ACHN (cell line): ENCODE results near the gene CKS1B.

Source experiments
- DNase-seq: peaks from one replicate; pipeline ENCODE4 v3.0.0-alpha.2; 2015
- in situ Hi-C: cut with HindIII; loops from 2 replicates; pipeline ENCODE4 v1.10.0; 2017; ENCODE audit warnings: low sequenced_read_pairs, low pct_ligation_motif_present, low pct_unique_long_range_greater_than_20kb

Gene CKS1B

DNA sequence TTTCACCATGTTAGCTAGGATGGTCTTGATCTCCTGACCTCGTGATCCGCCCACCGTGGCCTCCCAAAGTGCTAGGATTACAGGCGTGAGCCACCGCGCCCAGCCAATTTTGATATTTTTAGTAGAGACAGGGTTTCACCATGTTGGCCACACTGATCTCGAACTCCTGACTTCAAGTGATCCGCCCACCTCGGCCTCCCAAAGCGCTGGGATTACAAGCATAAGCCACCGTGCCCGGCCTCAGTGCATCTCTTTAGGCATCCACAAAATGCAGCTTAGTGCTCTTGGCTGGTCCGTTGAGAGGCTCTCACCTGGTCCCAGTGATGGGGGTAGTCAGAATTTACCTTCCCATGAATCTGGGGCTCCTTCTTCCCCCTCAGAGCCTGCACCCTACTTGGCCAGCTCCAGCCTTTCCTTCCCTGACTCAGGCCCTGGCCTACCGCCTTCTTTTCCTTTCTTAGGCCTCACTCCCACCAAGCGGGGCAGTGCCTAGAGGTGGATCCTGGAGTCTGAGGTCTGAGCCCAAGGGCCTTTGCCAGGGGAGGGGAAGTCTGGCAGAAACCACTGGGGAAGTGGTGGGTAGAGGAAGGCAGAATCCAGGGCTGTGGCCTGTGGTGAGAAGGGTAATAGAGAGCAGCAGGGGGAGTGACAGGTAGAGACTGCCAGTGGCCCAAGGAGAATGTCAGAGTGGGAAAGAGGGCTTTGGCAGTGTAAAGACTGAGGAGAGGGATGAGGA, 22.7 kb downstream of the CKS1B start:
- in situ Hi-C loops, result no loop called here
- DNase-seq, result no peak

DNA sequence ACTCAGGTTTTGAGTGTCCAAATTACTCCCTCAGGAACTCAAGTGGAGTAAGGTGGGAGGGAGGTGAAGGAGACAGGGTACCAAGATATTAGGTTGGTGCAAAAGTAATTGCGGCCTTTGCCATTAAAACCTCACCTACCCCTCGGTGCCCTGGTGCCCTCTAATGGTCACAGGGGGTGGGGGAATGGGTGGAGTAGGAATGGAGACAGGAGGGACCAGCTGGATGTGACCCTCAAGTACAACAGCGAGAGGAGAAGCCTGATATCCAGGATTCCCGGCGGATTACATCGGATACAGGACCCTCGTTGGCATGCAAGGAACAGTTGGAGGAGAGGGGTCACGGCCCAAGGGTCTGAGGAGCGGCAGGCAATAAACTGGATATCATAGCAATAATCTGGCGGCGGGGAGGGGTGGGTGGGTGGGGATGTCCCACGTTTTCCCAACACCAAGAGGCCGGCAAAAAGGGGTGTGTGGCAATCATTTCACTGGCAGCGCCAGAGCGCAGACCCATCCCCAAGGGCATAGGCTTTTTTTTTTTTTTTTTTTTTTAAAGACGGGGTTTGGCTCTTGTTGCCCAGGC, 23.8 kb downstream of the CKS1B start:
- in situ Hi-C loops, result no loop called here
- no peak for DNase-seq

DNA sequence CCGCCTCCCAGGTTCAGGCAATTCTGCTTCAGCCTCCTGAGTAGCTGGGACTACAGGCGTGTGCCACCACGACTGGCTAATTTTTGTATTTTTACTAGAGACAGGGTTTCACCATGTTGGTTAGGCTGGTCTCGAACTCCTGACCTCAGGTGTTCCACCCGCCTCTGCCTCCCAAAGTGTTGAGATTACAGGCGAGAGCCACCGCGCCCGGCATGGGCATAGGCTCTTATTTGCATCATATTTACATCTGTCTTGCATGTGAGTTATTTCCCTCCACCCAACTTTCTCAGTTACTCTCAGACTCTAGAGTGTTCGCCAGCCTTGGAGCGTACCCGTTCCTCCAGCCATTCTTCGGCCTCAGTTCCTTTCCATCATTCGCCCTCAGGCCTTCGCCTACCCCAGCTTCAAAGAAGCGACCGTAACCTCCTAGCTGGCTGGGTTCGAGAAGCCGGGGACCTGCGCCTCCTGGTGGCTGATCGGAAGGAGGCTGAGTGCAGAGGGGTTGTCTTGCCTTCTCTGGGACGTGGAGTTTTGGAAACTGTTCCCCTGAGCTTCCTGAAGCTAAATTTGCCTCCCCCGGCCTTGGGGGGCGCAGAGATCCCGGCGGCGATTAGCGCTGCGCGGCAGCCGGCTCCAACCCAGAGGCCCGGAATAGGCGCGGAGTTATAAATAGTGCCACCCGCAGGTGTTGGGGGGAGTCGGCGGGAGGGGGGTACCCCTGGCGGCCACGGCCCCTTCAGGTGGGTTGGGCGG, 24.5 kb downstream of the CKS1B start:
- in situ Hi-C loops, result no loop called here
- DNase-seq, result peak; percentile 76

DNA sequence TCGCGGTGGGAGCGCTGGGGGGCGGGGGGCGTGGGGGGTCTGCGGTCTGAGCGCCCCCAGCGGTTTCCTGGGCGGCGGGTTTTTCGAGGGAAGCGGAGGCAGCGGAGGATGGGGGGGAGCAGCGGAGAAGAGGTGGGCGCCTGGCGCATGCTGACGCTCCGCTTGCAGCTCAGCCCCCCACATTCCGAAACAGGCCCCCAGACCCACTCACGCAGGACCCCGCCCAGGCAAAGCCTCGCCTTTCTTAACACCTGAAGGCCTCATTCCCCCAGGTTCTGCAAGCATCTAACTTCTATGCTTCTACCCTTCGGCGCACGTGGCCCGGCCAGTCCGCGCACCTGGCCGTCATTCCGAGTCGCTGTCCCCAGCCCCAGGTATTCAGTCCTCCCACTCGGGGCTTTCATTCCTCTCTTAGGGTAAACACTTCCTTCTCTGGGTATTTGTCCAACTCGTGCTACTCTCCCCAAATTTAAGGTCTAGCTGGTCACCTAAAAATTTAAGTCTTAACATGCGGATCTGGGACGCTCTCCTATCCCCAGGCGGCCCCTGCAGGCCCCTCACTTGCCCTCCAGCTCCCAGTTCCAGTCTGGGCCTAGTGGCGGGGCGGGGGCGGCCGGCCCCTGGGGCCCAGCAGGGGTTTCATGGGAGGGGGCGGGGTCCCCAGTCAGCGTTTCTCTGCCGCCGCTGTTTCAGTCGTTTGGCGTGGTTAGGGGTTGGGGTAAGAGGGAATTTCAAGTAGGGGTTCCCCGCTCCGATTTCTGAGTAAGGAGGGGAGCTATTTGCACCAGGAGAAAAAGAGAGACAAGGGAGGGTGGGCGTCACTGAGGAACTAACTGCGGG, 25.3 kb downstream of the CKS1B start:
- in situ Hi-C loops, result no loop called here
- no peak for DNase-seq

DNA sequence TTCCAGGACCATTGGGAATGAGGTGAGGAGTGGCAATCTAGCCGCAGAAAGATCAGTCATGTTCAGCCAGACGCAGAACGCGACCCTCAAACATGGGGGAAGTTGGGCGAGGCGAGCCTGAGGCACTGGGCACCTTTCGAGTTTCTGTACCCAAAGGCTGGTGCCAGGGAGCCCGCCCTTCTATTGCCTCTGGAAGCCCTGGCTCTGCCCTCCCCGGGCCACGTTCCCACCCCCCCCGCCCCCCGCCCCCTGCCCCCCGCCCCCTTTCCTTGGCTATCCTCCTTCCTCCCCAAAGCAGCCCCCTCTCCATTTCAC, 25.9 kb downstream of the CKS1B start:
- no peak for DNase-seq
- in situ Hi-C loops, result no loop called here

DNA sequence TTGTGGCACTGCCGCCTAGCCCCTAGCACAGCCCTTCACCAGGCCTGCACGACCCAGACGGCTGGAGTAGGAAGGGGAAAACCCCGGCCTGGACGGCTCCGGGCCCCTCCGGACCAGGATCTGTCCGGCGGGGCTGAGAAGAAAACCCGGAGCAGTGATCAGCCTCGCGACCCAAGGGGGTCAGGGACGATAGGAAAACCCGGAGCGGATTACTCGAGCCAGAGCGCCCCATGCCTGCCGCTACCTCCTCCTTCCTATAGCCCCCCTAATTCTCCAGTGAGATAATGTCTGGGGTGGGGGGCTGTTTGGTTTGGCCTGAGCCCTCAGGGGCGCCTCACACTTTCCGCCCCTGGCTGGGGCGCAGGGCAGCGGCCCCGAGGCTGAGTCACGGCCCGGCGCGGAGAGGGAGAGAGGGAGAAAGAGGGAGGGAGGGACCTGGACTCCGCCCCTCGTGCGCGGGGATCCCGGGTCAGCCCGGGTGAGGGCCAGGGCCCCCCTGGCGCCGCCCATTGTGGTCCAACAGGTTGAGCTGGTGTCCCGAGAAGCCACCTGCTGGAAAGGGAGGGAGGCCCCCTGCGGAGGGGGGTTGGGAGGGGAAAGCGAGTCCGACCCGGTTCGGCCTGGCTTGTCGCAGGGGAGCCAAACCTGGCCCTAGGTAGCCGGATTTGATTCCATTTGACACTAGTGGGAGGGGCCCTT, 26.4 kb downstream of the CKS1B start:
- peak; percentile 94 for DNase-seq
- in situ Hi-C loops, result no loop called here

DNA sequence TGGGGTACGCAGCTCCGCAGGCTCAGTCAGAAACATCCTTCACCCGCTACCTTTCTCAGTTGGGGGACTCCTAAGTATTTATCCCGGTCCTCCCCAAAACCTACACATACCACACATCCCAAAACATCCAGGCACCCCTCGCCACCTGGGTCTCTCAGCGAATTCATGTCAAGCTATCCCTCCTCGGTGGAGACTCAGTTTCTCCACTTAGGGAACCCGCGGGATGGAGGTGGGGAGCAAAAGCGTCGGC, 26.9 kb downstream of the CKS1B start:
- no peak for DNase-seq
- in situ Hi-C loops, result no loop called here

DNA sequence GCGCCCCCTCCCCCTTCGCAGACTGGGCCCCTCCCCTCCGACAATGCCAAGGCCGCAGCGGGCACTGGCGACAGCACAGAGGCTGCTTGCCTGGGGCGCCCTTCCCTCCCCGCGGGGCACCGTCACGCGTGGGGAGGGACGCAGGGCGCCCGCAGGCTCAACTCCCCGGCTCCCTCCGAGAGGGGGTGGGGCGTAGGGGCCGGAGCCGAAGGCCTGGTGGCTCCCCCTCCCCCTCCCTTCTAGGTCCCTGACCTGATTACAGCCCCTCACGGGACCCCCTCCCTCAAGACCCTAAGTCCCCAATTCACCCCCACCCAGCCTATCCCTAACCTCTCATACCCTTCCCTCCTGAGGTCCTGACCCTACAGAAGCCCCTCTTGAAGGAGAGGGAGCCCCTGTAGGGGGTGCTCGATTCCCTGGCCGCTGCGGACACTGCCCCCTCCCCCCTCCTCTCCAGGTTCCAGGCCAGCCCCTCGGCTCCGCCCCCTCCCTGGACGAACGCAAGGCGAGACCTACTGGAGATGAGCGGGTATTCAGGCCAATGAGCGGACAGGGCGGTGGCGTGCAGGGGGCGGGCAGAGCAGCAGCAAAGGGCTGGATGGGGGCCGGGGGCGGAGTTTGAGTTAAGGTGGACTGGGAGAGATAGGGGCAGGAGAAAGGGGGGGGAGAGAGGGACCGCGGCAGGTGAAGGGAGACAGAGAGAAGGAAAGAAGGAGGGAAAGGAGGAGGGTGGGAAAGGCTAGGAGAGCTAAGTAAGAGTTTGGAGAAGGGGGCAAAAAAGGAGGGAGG, 27.4 kb downstream of the CKS1B start:
- in situ Hi-C loops, result no loop called here
- DNase-seq, result peak; percentile 99

DNA sequence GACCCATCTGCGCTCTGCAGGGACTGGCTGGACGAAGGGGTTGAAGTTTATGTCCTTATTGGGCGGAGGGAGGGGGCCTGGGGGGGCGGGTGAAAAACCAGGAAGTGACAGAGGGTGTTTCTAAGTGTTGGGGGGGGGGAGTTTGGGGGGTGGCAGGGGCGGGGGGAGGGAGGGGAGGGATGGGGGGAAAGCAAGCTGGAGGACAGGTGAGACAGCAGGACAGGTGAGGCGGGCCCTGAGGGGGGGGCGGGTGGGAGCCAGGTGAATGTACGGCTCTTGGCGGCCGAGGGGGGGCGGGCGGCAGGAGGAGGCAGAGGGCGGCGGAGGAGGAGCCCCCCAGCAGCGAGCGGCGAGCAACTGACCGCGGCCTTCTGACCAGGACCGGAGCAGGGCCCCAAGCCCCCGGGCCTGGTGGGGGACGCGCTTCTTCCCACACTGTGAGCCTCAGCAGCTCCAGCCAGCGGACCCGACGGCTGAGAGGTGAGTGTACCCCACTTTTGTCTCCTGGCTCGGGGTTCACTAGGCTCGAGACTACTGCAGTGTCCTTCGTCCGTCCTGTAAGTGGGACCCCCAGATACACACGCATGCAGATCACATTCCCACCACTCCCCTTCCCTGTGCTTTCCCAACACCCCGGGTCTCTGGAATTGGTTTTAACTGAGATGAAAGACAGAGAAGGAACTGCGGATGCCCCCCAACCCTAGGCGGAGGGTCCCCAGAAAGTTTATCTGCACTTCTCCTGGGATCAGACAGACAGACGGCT, 28.2 kb downstream of the CKS1B start, which contains the start of gene ZBTB7B:
ZBTB7B (plus strand) TSS at position 339 of the 763 bp plus-strand sequence. CDS start 11,859 bp downstream, outside the sequence.
- in situ Hi-C loops, result no loop called here
- DNase-seq, result peak; percentile 40

DNA sequence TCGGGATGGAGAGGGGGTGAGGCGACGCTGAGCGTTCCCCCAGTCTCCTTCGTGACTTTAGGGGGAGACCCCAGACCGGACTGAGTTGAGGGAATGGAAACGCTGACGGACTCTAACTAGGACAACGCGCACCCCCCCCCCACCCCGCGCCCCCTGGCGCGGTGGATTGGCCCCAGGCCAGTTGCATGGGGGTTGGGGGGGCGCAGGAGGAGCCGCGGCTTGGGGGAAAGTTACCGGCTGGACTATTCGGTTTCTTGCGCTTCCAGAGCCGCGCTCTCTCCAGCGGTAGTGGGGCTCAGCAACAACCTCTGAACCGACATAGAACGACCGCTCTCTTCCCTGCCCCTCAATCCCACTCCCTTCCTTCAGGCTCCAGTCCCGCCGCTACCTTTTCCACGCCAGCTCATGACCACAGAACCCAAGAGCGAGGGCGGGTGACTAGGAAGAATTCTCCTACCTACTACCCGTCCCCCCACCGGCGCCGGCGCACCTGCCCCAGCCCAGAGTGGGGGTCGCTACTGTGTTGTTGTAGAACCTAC, 28.8 kb downstream of the CKS1B start:
- DNase-seq, result peak; percentile 37
- in situ Hi-C loops, result no loop called here

DNA sequence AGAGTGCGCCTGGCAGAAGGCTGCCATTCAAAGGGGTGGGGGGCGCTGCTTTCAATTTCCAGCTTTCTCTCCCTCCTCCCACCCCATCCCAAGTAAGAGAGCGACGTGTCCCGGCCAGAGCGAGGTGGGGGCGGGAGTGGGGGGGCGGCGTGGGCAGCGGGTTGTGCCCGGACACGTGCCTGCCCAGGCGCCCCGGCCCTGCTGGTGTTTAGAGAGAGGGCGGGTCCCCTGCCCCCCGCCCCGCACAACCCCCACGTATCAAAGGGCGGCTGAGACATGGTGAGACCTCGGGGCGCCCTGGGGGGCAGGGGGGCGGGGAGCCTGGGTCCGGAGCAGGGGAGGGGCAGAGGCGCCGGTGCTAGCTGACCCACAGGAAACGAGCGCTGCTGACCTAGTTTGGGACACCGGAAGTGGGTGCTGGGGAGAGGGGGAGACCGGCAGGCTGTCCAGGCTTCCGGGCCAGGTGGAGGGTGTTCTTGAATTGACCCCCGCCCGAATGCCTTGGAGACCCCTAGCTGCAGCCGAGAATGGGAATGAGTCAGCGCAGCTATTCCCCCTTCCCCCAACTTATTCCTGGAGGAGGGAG, 29.4 kb downstream of the CKS1B start:
- in situ Hi-C loops, result no loop called here
- DNase-seq, result peak; percentile 81

DNA sequence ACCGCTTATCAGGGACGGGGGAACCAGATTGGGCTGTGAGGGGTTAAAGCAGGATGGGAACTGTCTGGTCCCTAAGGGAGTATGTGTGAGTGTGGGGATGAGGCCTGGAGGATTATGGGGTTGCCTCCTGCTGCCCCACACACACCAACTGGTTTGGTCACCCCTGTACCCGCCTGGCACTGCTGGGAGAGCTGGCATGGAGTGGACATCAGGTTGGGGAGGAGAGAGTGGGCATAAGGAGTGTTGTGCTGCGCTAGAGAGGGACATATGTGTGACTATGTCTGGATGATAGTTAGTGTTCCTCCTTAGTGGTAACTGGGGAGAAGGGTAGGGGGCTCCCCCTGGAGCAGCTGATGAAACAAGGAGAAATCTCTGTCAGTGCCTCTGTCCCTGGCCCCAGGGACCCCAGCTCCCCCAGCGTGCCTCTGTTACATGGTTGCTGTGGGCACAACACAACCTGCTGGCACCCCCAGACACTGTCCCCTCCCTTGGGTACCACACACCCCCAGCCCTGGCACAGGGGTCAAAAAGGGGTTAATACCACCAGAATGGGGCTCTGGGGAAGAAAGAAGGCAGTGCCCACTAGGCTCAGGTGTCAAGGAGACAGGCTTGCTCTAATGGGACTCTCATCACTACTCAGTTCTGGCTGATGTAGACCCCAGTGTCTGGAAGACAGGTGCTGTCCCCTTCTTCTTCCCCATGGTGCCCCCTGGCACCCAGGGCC, 30.0 kb downstream of the CKS1B start:
- in situ Hi-C loops, result no loop called here
- DNase-seq, result no peak

DNA sequence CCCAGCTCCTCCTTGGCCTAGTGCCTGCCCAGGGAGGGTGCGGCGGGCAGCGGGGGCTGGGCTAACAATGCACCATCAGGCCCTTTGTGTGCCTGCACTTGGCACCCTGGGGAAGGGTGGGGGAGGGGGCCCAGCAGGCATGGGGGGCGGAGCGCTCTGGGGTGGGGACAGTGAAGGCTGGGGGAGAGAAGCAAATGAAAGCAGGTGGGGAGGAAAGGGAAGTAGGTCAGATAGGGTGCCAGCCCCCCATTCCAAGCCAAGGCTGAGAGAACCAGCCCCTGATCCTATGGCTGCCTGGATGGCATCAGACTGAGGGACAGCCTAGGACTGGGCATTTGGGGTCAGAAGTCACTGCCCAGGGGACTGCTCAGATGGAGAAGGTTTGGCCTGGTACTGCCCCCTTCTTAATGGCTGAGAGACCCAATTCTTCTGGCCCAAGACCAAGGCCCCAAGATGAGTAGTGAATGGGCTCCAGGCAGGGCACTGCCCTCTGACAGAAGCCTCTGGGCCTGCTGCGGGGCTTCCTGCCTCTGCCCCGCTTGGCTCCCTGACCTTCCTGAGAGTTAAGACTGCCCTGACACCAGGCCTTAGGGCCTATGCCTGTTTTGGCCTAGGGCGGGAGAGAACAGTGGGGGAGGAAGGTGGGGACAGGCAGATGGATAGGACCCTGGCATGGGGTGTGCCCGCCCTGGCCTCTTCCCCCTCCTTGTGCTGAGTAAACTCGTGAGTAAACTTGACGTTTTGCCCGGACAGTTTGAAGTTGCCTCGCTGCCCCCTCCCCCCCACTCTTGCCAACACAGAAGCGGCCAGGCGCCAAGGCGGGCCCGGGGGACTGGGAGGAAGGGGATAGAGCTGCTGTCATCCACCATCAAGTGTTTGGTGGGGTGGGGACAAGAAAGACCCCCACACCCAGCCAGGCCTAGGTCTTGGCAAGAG, 30.9 kb downstream of the CKS1B start:
- no peak for DNase-seq
- in situ Hi-C loops, result no loop called here

DNA sequence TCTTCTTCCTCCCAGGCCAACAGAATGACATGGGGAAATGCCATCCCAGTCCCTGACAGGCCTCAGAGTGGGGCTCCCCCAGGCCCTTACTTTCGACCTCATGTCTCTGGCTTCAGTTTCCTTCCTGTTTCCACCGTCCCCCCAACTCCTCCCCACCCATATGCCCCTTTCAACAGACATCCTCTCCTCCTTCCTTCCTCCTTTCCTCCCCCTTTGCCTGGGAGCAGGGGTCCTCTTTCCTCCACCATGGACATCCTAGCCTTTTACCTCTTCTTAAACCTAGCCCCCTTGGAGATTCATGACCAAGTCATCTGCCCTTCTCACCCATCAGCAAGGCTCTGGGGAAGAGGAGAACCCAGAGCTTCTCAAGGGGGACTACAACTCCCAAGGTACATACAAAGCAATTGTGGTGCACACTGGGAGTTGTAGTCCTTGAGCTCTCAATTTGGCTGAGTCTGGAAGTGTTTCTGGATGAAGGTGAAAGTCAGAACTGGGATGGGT, 32.2 kb downstream of the CKS1B start:
- DNase-seq, result no peak
- in situ Hi-C loops, result no loop called here

DNA sequence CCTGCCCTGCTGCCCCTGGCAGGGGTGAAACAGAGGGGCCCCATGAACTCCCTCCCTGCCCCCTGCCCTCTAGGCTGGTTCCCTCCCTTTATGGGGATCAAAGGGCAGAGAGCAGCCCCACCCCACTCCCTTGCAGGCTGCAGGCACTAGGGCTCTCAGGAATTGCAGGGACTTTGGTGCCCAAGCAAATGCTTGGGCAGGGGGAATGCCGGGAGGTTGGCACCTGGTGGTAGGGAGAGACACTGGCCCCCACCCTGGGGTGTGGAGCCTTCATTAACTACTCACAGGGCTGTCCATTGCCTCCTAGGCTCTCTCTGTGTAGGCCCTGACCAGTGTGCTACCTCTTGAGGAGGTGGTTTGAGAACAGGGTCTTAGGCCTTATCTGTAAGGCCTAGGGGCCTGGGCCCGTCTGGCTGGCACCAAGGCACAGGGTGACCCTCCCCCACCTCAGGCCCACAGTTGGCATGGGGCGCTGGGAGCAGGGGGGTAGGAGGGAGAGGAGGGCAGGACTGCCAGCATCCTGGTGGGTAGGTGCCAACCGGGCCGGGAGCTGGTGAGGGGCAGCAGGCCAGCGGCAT, 32.9 kb downstream of the CKS1B start:
- DNase-seq, result no peak
- in situ Hi-C loops, result no loop called here
